22Rv1 (cell line): ENCODE data around the gene KRT24.

Source experiments
- ZFX ChIP-seq: fragments of 450-650 bp; IDR thresholded peaks from 2 replicates; pipeline ENCODE4 v1.6.1; 2017; ENCODE audit warnings: antibody characterized with exemption, borderline replicate concordance
- TF ChIP-seq, protein P1 (sequence below): fragments of 450-650 bp; IDR thresholded peaks from 2 replicates; pipeline ENCODE4 v1.5.1; 2017; ENCODE audit warnings: mild to moderate bottlenecking

DNA sequence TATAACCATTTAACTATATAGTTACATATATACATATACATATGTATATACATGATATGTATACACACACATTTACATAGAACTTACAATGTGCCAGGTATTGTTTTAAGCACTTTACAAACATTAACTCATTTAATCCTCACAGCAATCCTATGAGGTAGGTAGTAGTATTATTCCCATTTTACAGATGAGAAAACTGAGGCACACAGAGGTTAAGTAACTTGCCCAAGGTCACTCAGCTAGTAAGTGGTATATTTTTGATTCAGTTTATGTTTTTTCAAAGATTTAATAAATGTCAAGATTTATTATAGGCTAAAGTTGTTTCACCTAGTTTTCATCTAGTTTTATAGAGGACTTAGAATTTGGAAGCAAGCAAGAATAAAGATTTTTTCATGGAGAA lies 45.2 kb downstream of the KRT24 start:
- TF ChIP-seq, protein P1, sequence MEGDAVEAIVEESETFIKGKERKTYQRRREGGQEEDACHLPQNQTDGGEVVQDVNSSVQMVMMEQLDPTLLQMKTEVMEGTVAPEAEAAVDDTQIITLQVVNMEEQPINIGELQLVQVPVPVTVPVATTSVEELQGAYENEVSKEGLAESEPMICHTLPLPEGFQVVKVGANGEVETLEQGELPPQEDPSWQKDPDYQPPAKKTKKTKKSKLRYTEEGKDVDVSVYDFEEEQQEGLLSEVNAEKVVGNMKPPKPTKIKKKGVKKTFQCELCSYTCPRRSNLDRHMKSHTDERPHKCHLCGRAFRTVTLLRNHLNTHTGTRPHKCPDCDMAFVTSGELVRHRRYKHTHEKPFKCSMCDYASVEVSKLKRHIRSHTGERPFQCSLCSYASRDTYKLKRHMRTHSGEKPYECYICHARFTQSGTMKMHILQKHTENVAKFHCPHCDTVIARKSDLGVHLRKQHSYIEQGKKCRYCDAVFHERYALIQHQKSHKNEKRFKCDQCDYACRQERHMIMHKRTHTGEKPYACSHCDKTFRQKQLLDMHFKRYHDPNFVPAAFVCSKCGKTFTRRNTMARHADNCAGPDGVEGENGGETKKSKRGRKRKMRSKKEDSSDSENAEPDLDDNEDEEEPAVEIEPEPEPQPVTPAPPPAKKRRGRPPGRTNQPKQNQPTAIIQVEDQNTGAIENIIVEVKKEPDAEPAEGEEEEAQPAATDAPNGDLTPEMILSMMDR, result no peak
- TF ChIP-seq ZFX, result no peak
